Activated effector memory CD4-positive, alpha-beta T cell treated with anti-CD3 and anti-CD28 coated beads, Interleukin-2, amount 50 U/mL, for 16 hours (primary cell): ENCODE results near the gene SERPINB2.

ENCODE experiments used
- DNase-seq: peaks from one replicate; pipeline ENCODE4 v3.0.0-alpha.2; 2020

The SERPINB2 gene

GRCh38 chr18:63887424-63887823 lies at the start of gene SERPINB2:
TSS of gene SERPINB2 (plus strand) at chr18:63887705. CDS start at chr18:63891445, 3,740 bp downstream.
- no peak for DNase-seq

GRCh38 chr18:63843008-63843407 lies 44.5 kb upstream of the SERPINB2 start:
- DNase-seq = no peak

GRCh38 chr18:63844254-63844653 lies 43.3 kb upstream of the SERPINB2 start:
- DNase-seq = no peak

DNA sequence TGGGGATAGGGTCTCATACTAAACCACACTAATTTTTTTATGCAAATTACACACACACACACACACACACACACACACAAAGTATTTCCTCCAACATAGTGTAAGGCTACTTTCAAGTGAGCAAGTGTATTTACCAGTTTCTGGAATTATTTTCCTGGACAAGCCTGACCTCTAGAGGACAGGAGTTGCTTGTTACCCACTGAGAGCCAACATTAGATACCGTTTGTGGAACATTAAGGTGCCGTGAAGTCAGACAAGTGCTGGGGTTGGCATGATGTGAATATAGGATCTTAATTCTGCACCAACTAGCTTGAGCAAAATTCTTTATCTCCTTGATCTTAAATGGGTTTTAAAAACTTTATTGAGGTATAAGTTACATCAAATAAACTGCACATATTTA lies 39.3 kb upstream of the SERPINB2 start:
- DNase-seq = no peak

DNA sequence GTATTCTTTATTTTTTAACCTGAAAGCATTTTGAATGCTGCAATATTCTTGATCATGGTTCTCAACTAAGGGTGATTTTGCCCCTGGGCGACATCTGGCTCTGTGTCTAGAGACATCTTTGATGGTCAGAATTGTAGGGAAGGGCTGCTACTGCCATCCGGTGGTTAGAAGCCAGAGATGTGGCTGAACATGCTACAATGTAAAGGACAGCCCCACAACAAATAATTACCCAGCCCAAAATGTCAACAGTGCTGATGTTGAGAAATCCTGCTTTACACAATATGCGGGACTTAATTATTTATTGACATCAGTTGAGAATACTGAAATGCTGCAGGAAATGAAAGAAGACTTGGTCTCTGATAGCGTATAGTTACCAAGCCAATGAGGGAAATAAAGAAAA lies 37.5 kb upstream of the SERPINB2 start:
- DNase-seq = no peak

DNA sequence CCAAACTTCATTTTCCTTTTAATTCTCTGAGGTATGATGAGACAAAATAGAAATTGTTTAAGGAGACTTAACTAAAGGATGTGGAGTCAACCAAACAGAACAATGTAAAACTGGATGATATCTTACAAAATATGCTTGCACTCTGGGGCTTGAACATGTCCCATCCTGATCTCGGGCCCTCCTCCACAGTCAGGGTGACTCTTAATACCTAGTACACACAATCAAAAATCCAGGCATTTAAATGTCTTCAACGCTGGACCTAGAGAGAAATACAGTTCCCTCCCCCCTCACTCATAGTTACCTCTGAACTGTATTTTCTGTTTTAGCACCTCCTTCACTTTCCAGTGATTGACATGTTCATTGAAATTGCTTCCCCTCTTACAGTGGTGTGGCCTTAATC lies 36.9 kb upstream of the SERPINB2 start:
- DNase-seq = no peak

- DNase-seq = no peak
Measured at GRCh38 chr18:63858456-63858855, 29.0 kb upstream of the SERPINB2 start.

- DNase-seq = no peak
Measured at GRCh38 chr18:63859781-63860475, 27.6 kb upstream of the SERPINB2 start.

GRCh38 chr18:63860531-63860930 lies 27.0 kb upstream of the SERPINB2 start:
- DNase-seq = no peak

GRCh38 chr18:63867368-63868125 lies 20.0 kb upstream of the SERPINB2 start:
- DNase-seq = no peak

GRCh38 chr18:63868546-63868945 lies 19.0 kb upstream of the SERPINB2 start:
- no peak for DNase-seq

DNA sequence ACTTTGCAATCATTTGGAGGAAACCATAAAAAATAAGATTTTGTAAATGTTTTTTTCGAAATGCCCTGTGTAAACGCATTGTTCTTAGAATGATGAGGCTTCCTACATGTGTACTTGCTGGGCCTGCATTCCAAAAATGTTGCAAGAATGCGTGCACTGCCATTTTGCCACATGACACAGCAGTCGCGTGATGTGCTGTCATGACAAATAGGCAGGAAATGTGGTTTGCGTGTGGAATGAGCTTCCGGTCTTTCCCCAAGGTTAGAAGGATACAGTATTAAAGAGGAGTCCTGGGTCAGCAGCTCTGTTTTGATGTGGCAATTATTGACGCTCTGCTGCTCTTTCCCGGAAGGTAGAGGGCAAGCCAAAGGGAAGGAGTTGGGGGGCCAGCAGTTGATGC lies 18.1 kb upstream of the SERPINB2 start:
- DNase-seq = no peak

- no peak for DNase-seq
Measured at GRCh38 chr18:63869851-63870250, 17.7 kb upstream of the SERPINB2 start.

DNA sequence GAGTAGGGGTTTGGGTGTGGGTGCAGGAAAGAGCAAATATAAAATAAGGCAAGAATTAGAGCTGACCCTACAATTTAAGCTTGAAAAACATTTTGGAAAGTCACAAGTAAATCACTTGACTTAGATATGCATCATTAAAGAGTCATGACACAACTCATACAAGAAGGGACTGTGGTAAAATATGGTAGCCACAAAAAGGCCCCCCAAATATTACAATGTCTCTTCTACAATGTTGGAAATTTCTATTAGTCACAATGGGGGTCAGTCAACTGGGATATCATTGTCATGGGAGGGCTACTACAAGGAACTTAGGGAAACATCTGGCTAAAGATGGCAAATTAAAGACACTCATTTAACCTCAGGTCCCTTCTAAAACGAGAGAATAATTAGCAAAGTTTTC lies 15.7 kb upstream of the SERPINB2 start:
- no peak for DNase-seq

DNA sequence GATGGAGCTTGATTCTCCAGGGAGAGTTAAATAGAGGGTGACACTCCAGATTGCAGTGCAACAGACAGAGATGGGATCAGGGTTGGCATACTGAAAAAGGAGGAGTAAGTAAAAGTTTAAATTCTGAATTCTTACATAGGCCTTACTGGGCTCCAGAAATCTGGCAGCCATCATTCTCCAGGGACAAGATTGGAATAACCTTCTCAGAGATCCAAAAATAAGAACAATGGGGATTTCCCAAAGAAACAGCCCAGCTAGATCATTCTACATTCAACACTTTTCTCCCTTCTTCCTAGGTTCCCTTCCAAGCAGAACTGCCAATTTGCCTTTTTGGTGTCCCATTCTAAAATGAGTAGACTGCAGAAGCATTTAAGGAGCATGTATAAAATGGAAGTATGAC lies 14.9 kb upstream of the SERPINB2 start:
- no peak for DNase-seq

- no peak for DNase-seq
Measured at GRCh38 chr18:63878343-63878742, 9.2 kb upstream of the SERPINB2 start.

GRCh38 chr18:63878925-63879324 lies 8.6 kb upstream of the SERPINB2 start:
- DNase-seq = no peak

DNA sequence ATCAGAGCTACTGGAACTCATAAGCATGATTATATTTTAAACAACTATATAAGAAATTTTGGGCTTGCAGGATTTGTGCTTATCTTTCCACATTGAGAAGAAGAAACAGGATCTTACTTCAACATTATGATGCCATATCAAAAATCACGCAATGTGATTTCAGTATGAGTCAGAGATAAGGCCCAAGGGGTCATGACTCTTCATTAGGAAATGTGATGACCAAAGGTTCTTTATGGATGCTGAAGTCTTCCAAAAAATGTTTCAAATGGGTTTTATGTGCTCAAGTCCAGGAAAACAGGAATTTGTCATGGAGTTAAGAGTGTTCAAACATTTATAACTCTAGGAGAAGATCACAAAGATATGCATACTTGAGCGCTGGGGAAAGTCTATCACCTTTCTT lies 7.8 kb upstream of the SERPINB2 start:
- DNase-seq = no peak

DNA sequence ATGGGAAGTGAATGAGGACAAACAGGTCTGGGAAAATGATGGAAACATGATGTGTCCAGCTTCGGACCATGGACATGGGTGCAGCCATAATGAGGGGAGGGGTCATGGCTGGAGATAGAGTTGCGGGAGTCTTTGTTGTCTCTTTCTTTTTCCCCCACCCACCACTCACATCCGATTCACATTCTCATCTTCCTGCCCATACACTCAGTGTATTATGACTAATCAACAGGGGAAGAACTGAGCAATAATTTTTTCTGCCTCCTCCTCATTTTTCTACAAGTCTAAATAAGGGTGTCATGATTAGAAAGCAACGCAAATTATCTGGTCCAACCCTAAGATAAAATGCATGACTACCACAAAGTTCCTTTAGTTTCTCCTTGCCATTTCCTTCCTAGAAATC lies 5.7 kb upstream of the SERPINB2 start:
- no peak for DNase-seq

GRCh38 chr18:63882333-63883141 lies 5.0 kb upstream of the SERPINB2 start:
- no peak for DNase-seq

- DNase-seq = no peak
Measured at GRCh38 chr18:63883617-63884016, 3.9 kb upstream of the SERPINB2 start.

GRCh38 chr18:63888470-63889190 lies 1.1 kb downstream of the SERPINB2 start:
- DNase-seq = no peak

DNA sequence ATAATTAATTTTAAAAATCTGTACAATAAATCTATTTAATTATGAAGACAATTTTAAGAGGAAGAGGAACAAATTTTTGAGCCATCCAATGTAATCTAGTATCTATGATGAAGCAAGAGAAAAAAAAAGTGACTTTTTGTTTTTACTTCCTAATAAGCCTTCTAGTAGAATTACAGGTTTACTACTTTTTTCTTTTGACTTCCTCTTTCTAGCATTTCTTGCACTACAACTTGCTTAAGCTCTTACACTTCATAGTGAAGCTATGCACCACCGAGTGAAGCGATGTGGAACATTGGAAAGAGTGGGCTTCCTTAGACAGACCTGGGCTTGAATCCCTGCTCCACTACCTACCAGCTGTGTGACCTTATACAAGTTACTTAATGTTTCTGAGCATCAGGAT lies 2.1 kb downstream of the SERPINB2 start:
- DNase-seq = no peak
